ENCODE data around the gene ZFYVE21.

The ZFYVE21 gene

GRCh38 chr14:103735439-103735814, 19.8 kb downstream of the ZFYVE21 start:
- H3K4me3 ChIP-seq (replicated peaks; ENCODE audit: low read depth, low read length), result no peak overlapping the region
- TF ChIP-seq CTCF (IDR thresholded peaks at IDR 0.05; ENCODE audit: low read length, missing control alignments), result no peak
- DNase-seq (ENCODE audit: low read depth), result no peak

DNA sequence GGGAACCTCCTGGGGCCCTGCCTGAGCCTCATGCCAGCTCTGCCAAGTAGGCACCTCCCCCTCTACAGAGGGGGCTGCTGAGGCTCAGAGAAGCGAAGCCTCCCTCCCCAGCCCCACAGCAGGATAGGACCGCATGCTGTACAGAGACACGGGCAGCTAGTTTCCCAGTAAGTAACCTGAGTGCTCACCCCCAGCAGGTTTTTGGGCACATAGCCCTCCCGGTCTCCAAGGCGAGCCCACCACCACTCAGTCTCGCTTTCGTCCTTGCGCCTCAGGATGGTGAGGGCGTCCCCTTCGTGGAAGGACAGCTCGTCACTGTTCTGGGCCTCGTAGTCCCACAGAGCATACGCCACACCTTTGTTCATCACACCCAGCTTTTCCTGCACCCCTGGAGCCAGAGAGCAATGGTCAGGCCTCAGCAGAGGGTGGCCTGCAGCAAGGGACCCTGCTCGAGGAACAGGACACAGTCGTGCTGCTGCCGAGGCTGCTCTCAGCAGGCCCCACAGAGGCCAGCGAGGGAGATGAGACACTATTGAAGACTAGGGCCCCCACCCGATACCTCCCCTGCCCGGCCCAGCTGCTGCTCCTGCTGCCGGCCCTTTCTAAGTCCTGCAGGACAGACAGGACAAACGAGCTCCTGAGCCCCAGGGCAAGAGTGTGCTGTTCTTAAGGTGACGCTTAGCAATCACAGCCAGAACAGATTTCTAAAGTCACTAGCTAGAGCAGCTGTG, 20.4 kb downstream of the ZFYVE21 start:
- DNase-seq (ENCODE audit: low read depth), result no peak
- no peak for TF ChIP-seq CTCF (IDR thresholded peaks at IDR 0.05; ENCODE audit: low read length, missing control alignments)
- no peak overlapping the region for H3K4me3 ChIP-seq (replicated peaks; ENCODE audit: low read depth, low read length)

GRCh38 chr14:103736546-103737431, 21.2 kb downstream of the ZFYVE21 start:
- DNase-seq (ENCODE audit: low read depth), result no peak
- no peak for TF ChIP-seq CTCF (IDR thresholded peaks at IDR 0.05; ENCODE audit: low read length, missing control alignments)
- no peak overlapping the region for H3K4me3 ChIP-seq (replicated peaks; ENCODE audit: low read depth, low read length)

DNA sequence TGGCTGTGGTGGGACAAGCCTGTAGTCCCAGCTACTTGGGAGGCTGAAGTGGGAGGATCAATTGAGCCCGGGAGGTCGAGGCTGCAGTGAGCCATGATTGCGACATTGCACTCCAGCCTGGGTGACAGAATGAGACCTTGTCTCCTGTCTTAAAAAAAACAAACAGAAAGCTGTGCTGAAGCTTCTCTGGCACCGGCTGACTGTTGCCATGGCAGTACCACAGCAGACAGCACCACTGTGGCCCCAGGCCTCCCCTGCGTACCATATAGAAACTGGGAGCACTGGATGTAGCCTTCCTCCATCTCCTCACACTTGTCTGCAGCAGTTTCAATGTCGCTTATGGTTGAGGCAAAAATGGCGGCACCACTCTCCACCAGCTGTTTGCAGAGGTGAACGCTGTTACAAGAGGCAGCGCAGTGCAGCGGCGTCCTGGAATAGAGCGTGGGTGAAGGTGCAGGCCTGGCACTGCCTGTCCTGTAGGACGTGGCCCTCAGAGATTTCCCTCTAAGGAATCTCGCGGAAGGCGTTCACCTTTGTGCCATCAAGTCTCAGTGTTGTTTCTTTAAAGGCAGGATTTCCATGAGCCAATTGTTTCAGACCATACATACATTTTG, 21.9 kb downstream of the ZFYVE21 start:
- no peak for TF ChIP-seq CTCF (IDR thresholded peaks at IDR 0.05; ENCODE audit: low read length, missing control alignments)
- H3K4me3 ChIP-seq (replicated peaks; ENCODE audit: low read depth, low read length), result no peak overlapping the region
- no peak for DNase-seq (ENCODE audit: low read depth)

GRCh38 chr14:103738166-103738565, 22.6 kb downstream of the ZFYVE21 start:
- H3K4me3 ChIP-seq (replicated peaks; ENCODE audit: low read depth, low read length), result no peak overlapping the region
- TF ChIP-seq CTCF (IDR thresholded peaks at IDR 0.05; ENCODE audit: low read length, missing control alignments), result no peak
- DNase-seq (ENCODE audit: low read depth), result no peak

GRCh38 chr14:103738701-103739451, 23.3 kb downstream of the ZFYVE21 start:
- no peak for DNase-seq (ENCODE audit: low read depth)
- no peak for TF ChIP-seq CTCF (IDR thresholded peaks at IDR 0.05; ENCODE audit: low read length, missing control alignments)
- no peak overlapping the region for H3K4me3 ChIP-seq (replicated peaks; ENCODE audit: low read depth, low read length)
